ENCODE results near the gene HLA-DOB. TPM values are rescaled to one million over a fixed set of nuclear protein-coding genes. Genes with fewer than 3 reads are reported as not detected.

The HLA-DOB gene
- total and polyA plus RNA-seq, 2 donors (not counting 1 experiment from before 2014, with no cell fraction given) = under 0.01 to 0.49 TPM

DNA sequence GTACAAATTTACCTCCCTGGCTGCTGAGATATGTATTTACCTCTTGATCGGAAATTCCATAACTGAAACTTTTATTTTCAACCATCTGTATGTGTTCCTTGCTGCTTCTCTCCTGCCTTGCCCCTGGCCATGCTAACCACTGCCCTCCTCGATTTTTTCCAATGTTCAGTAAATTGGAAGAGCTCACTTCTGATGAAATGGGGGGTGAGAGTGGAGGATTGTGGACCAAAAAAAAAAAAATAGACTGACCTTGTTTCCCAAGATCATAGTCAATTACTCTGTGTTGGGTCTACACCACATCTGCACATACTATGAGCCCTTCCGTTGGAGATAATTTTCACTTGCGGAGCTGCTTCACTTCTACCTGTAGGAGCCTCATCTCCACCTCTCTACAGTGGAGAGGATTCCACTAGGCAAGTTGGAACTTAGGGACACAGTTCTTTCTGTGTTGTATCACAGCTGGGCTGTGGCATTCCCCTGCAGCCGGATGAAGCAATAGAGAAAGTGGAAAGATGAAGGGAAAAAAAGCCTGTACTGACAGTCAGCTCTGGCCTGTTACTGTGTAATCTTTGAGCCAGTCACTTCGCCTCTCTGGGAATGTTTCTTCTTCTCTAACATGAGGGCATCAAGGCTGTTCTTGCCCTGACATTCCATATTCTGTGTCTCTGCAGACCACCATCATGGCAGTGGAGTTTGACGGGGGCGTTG is 38.8 kb upstream of the HLA-DOB start:
- H3K9me3 ChIP-seq (ENCODE audit: control insufficient read depth, insufficient read depth, low read depth, low read length) = no peaks in the 10 kb centered on the region
- no peak overlapping the region for H3K4me2 ChIP-seq (ENCODE audit: extremely low read depth, insufficient read depth, low read length)
- H3K4me3 ChIP-seq (replicated peaks in 1 of 4; ENCODE audit: control extremely low read depth in 1 of 4, insufficient read depth in 1 of 4, low read depth in 3 of 4, low read length in 4 of 4) = peak overlapping the region in 1 of 4 experiments; percentile 97
- TF ChIP-seq EZH2 (IDR thresholded peaks at IDR 0.05; ENCODE audit: low read length, missing control alignments) = no peak
- TF ChIP-seq, protein P1, sequence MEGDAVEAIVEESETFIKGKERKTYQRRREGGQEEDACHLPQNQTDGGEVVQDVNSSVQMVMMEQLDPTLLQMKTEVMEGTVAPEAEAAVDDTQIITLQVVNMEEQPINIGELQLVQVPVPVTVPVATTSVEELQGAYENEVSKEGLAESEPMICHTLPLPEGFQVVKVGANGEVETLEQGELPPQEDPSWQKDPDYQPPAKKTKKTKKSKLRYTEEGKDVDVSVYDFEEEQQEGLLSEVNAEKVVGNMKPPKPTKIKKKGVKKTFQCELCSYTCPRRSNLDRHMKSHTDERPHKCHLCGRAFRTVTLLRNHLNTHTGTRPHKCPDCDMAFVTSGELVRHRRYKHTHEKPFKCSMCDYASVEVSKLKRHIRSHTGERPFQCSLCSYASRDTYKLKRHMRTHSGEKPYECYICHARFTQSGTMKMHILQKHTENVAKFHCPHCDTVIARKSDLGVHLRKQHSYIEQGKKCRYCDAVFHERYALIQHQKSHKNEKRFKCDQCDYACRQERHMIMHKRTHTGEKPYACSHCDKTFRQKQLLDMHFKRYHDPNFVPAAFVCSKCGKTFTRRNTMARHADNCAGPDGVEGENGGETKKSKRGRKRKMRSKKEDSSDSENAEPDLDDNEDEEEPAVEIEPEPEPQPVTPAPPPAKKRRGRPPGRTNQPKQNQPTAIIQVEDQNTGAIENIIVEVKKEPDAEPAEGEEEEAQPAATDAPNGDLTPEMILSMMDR (conservative IDR thresholded peaks at IDR 0.05 in 1 of 2, IDR thresholded peaks at IDR 0.05 in 1 of 2; ENCODE audit: low read depth in 1 of 2, low read length in 2 of 2) = no peak
- DNase-seq (ENCODE audit: low read depth in 2 of 2) = no peak
- no peaks in the 10 kb centered on the region for H4K20me1 ChIP-seq (ENCODE audit: control insufficient read depth, extremely low read depth, insufficient read depth, low read length)
- no peaks in the 10 kb centered on the region for H3K27me3 ChIP-seq (ENCODE audit: control insufficient read depth, insufficient read depth, low read length)
- H3K4me1 ChIP-seq (ENCODE audit: control insufficient read depth, extremely low read depth, insufficient read depth, low read length) = peaks cover 6% of the 10 kb centered on the region
- H3K9ac ChIP-seq (ENCODE audit: insufficient read depth, low read length) = no peak overlapping the region
- H3K79me2 ChIP-seq (ENCODE audit: control insufficient read depth, insufficient read depth, low read length) = peaks cover 12% of the 10 kb centered on the region
- H3K36me3 ChIP-seq (ENCODE audit: control insufficient read depth, insufficient read depth, low read length) = peaks cover 3% of the 10 kb centered on the region
- no peak overlapping the region for H3K27ac ChIP-seq (ENCODE audit: insufficient read depth, low read length)
- H2AFZ ChIP-seq (ENCODE audit: low read length) = no peak overlapping the region

GRCh38 chr6:32854376-32855178 is 37.8 kb upstream of the HLA-DOB start:
- Histone ChIP-seq H3K79me2 (ENCODE audit: control insufficient read depth, insufficient read depth, low read length) (peaks cover 12% of the 10 kb centered on the region), H3K27ac (ENCODE audit: insufficient read depth, low read length) (peak overlapping the region; percentile 90), H3K4me3 (replicated peaks in 1 of 4; ENCODE audit: control extremely low read depth in 1 of 4, insufficient read depth in 1 of 4, low read depth in 3 of 4, low read length in 4 of 4) (peak overlapping the region; percentile 74 to 97 (median 92)), H2AFZ (ENCODE audit: low read length) (peak overlapping the region; percentile 80), H3K9me3 (ENCODE audit: control insufficient read depth, insufficient read depth, low read depth, low read length) (no peaks in the 10 kb centered on the region), H3K4me1 (ENCODE audit: control insufficient read depth, extremely low read depth, insufficient read depth, low read length) (peaks cover 6% of the 10 kb centered on the region), H3K9ac (ENCODE audit: insufficient read depth, low read length) (peak overlapping the region; percentile 78), H3K27me3 (ENCODE audit: control insufficient read depth, insufficient read depth, low read length) (no peaks in the 10 kb centered on the region), H4K20me1 (ENCODE audit: control insufficient read depth, extremely low read depth, insufficient read depth, low read length) (no peaks in the 10 kb centered on the region), H3K4me2 (ENCODE audit: extremely low read depth, insufficient read depth, low read length) (peak overlapping the region; percentile 33), H3K36me3 (ENCODE audit: control insufficient read depth, insufficient read depth, low read length) (peaks cover 10% of the 10 kb centered on the region)
- TF ChIP-seq, protein P1 (conservative IDR thresholded peaks at IDR 0.05 in 1 of 2, IDR thresholded peaks at IDR 0.05 in 1 of 2; ENCODE audit: low read depth in 1 of 2, low read length in 2 of 2) = peak in 1 of 2 donors; percentile 1
- TF ChIP-seq EZH2 (IDR thresholded peaks at IDR 0.05; ENCODE audit: low read length, missing control alignments) = no peak
- peak; percentile 20 to 52 for DNase-seq (ENCODE audit: low read depth in 2 of 2)
